H1 (cell line): ENCODE data around the gene GALNT1.

Source experiments
- BCL11A ChIP-seq, 2 experiments: IDR thresholded peaks; one replicate each; pipeline ENCODE4 v1.6.1; 2011; ENCODE audit warnings: low read depth in 2 of 2, low read length in 2 of 2, mild to moderate bottlenecking in 2 of 2
- BRCA1 ChIP-seq: IDR thresholded peaks from 2 replicates; pipeline ENCODE4 v1.6.1; 2012; ENCODE audit warnings: low read depth, low read length, improper control_type of control experiment
- CEBPB ChIP-seq: IDR thresholded peaks from 2 replicates; pipeline ENCODE4 v1.6.1; 2012; ENCODE audit warnings: low read depth, low read length
- EZH2 ChIP-seq: fragments of 200-600 bp; sonication (generic); IDR thresholded peaks from 2 replicates; pipeline ENCODE4 v1.7.1; 2012; ENCODE audit warnings: low read depth, mild to moderate bottlenecking, moderate library complexity, low read length, inconsistent platforms; ENCODE audit not compliant: severe bottlenecking
- FOSL1 ChIP-seq: IDR thresholded peaks from 2 replicates; pipeline ENCODE4 v1.6.1; 2011; ENCODE audit warnings: mild to moderate bottlenecking, low read depth, low read length, moderate library complexity; ENCODE audit not compliant: insufficient read depth
- POLR2A ChIP-seq, 2 experiments: IDR thresholded peaks; 1 replicate in 1 of 2; 2 replicates in 1 of 2; pipeline ENCODE4 v1.6.1; 2011; ENCODE audit warnings: low read depth in 2 of 2, low read length in 2 of 2, mild to moderate bottlenecking in 2 of 2; ENCODE audit errors: control extremely low read depth in 1 of 2
- POLR2AphosphoS5 ChIP-seq: IDR thresholded peaks from 2 replicates; pipeline ENCODE4 v1.6.1; 2011; ENCODE audit warnings: low read depth, low read length
- RFX5 ChIP-seq: IDR thresholded peaks from 2 replicates; pipeline ENCODE4 v1.6.1; 2011; ENCODE audit warnings: low read depth, low read length, improper control_type of control experiment, borderline replicate concordance
- TF ChIP-seq, protein P1 (sequence below), 3 experiments: IDR thresholded peaks; 1 replicate in 2 of 3; 2 replicates in 1 of 3; pipeline versions ENCODE4 v1.5.1 to v1.6.1; 2011; ENCODE audit warnings: low read length in 3 of 3, mild to moderate bottlenecking in 3 of 3, inconsistent platforms in 2 of 3, low read depth in 1 of 3, moderate library complexity in 1 of 3; ENCODE audit not compliant: insufficient read depth in 1 of 3; ENCODE audit errors: control extremely low read depth in 1 of 3
- TF ChIP-seq, protein P2 (sequence below): IDR thresholded peaks from 2 replicates; pipeline ENCODE4 v1.6.1; 2012; ENCODE audit warnings: inconsistent platforms

GRCh38 chr18:35602193-35602820 is 20.8 kb downstream of the GALNT1 start:
- TF ChIP-seq, protein P1, sequence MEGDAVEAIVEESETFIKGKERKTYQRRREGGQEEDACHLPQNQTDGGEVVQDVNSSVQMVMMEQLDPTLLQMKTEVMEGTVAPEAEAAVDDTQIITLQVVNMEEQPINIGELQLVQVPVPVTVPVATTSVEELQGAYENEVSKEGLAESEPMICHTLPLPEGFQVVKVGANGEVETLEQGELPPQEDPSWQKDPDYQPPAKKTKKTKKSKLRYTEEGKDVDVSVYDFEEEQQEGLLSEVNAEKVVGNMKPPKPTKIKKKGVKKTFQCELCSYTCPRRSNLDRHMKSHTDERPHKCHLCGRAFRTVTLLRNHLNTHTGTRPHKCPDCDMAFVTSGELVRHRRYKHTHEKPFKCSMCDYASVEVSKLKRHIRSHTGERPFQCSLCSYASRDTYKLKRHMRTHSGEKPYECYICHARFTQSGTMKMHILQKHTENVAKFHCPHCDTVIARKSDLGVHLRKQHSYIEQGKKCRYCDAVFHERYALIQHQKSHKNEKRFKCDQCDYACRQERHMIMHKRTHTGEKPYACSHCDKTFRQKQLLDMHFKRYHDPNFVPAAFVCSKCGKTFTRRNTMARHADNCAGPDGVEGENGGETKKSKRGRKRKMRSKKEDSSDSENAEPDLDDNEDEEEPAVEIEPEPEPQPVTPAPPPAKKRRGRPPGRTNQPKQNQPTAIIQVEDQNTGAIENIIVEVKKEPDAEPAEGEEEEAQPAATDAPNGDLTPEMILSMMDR (IDR thresholded peaks at IDR 0.05; ENCODE audit: control extremely low read depth in 1 of 3, insufficient read depth in 1 of 3, low read depth in 1 of 3, low read length in 3 of 3): no peak
- TF ChIP-seq BRCA1: no peak
- TF ChIP-seq POLR2AphosphoS5: no peak
- TF ChIP-seq FOSL1: no peak
- no peak for TF ChIP-seq EZH2
- no peak for TF ChIP-seq POLR2A (IDR thresholded peaks at IDR 0.05; ENCODE audit: control extremely low read depth in 1 of 2, low read depth in 2 of 2, low read length in 2 of 2)
- TF ChIP-seq CEBPB: no peak
- TF ChIP-seq, protein P2, sequence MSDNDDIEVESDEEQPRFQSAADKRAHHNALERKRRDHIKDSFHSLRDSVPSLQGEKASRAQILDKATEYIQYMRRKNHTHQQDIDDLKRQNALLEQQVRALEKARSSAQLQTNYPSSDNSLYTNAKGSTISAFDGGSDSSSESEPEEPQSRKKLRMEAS: no peak
- no peak for TF ChIP-seq BCL11A (IDR thresholded peaks at IDR 0.05; ENCODE audit: low read depth in 2 of 2, low read length in 2 of 2)
- no peak for TF ChIP-seq RFX5
